ENCODE data around the gene C19orf25.

C19orf25 gene

DNA sequence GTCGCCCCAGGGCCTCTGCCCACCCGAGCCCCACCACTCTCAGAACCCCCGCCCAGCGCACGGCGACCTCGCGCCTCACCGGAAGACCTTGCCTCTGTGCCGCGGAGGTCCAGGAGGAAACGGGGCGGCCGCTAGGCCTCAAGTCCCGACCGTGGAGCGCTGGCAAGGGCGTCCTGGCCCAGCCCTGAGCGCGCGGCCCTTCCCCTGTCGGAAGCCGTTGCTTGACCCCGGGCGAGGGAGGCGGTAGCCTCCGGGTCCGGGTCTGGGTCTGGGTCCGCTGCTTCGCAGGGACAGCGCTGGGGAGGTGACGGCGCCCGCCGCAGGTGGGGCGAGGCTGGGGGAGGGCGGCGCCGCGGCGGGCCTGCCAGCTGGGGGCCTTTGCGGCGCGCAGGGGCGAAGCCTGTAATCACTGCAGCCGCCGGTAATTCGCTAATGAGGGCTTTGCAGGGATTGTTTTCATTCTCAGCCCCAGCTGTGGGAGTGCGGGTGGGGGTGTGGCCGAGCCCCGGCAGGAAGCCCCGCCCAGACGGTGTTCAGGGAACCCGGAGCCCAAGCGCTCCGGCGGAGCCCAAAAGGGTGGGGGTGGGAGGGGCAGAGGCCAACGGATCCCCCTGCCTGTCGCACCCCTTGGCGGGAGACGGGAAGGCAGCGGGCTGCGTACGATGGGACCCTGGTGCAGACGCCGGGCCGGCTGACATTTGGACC is 8.6 kb downstream of the C19orf25 start:
- TF ChIP-seq GATA2 (IDR thresholded peaks at IDR 0.05; ENCODE audit: low read depth, low read length), result no peak
- no peak for TF ChIP-seq GATA3 (IDR thresholded peaks at IDR 0.05; ENCODE audit: low read depth, low read length)

- TF ChIP-seq GATA2 (IDR thresholded peaks at IDR 0.05; ENCODE audit: low read depth, low read length) (no peak), GATA3 (IDR thresholded peaks at IDR 0.05; ENCODE audit: low read depth, low read length) (no peak)
Measured at GRCh38 chr19:1470055-1470304, 9.0 kb downstream of the C19orf25 start.

DNA sequence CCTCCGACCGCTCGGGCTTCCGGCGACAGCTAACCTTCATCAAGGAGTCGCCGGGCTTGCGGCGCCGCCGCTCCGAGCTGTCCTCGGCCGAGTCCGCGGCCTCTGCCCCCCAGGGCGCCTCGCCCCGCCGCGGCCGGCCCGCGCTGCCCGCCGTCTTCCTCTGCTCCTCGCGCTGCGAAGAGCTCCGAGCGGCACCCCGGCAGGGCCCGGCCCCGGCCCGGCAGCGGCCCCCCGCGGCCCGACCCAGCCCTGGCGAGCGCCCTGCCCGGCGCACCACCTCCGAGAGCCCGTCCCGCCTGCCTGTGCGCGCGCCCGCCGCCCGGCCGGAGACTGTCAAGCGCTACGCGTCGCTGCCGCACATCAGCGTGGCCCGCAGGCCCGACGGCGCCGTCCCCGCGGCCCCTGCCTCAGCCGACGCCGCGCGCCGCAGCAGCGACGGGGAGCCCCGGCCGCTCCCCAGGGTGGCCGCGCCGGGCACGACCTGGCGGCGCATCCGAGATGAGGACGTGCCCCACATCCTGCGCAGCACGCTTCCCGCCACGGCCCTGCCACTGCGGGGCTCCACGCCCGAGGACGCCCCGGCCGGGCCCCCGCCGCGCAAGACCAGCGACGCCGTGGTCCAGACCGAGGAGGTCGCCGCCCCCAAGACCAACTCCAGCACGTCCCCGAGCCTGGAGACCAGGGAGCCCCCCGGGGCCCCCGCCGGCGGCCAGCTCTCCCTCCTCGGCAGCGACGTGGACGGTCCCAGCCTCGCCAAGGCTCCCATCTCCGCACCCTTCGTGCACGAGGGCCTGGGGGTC is 9.6 kb downstream of the C19orf25 start:
- TF ChIP-seq GATA2 (IDR thresholded peaks at IDR 0.05; ENCODE audit: low read depth, low read length), result no peak
- no peak for TF ChIP-seq GATA3 (IDR thresholded peaks at IDR 0.05; ENCODE audit: low read depth, low read length)

- TF ChIP-seq GATA2 (IDR thresholded peaks at IDR 0.05; ENCODE audit: low read depth, low read length) (no peak), GATA3 (IDR thresholded peaks at IDR 0.05; ENCODE audit: low read depth, low read length) (no peak)
Measured at GRCh38 chr19:1468821-1469254, 10.2 kb downstream of the C19orf25 start.

GRCh38 chr19:1468274-1468820 is 10.7 kb downstream of the C19orf25 start:
- TF ChIP-seq GATA2 (IDR thresholded peaks at IDR 0.05; ENCODE audit: low read depth, low read length) (no peak), GATA3 (IDR thresholded peaks at IDR 0.05; ENCODE audit: low read depth, low read length) (no peak)

GRCh38 chr19:1467490-1468273 is 11.3 kb downstream of the C19orf25 start:
- TF ChIP-seq GATA3 (IDR thresholded peaks at IDR 0.05; ENCODE audit: low read depth, low read length) (no peak), GATA2 (IDR thresholded peaks at IDR 0.05; ENCODE audit: low read depth, low read length) (no peak)

DNA sequence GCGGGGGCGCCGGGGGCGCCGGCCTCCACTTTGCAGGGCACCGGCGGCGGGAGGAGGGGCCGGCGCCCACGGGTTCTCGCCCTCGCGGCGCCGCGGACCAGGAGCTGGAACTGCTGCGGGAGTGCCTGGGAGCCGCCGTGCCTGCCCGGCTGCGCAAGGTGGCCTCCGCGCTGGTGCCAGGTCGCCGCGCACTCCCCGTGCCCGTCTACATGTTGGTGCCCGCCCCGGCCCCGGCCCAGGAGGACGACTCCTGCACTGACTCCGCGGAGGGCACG is 11.9 kb downstream of the C19orf25 start:
- no peak for TF ChIP-seq GATA3 (IDR thresholded peaks at IDR 0.05; ENCODE audit: low read depth, low read length)
- TF ChIP-seq GATA2 (IDR thresholded peaks at IDR 0.05; ENCODE audit: low read depth, low read length), result no peak

DNA sequence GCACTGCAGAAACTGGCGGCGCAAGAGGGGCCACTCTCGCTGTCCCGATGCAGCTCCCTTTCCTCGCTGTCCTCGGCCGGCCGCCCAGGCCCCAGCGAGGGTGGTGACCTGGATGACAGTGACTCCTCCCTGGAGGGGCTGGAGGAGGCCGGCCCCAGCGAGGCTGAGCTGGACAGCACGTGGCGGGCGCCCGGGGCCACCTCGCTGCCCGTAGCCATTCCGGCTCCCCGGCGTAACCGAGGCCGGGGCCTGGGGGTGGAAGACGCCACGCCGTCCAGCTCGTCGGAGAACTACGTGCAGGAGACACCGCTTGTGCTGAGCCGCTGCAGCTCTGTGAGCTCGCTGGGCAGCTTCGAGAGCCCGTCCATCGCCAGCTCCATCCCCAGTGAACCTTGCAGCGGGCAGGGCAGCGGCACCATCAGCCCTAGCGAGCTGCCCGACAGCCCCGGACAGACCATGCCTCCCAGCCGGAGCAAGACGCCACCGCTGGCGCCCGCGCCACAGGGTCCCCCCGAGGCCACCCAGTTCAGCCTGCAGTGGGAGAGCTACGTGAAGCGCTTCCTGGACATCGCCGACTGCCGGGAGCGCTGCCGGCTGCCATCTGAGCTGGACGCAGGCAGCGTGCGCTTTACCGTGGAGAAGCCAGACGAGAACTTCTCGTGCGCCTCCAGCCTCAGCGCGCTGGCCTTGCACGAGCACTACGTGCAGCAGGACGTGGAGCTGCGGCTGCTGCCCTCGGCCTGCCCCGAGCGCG is 12.4 kb downstream of the C19orf25 start:
- TF ChIP-seq GATA2 (IDR thresholded peaks at IDR 0.05; ENCODE audit: low read depth, low read length) (no peak), GATA3 (IDR thresholded peaks at IDR 0.05; ENCODE audit: low read depth, low read length) (no peak)

DNA sequence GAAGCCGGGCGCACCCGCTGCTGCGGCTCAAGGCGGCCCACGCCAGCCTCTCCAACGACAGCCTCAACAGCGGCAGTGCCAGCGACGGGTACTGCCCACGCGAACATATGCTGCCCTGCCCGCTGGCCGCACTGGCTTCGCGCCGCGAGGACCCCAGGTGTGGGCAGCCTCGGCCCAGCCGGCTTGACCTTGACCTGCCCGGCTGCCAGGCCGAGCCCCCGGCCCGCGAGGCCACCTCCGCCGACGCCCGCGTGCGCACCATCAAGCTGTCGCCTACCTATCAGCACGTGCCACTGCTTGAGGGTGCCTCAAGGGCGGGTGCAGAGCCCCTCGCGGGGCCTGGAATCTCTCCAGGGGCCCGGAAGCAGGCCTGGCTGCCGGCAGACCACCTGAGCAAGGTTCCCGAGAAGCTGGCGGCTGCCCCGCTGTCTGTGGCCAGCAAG is 13.0 kb downstream of the C19orf25 start:
- TF ChIP-seq GATA2 (IDR thresholded peaks at IDR 0.05; ENCODE audit: low read depth, low read length) (no peak), GATA3 (IDR thresholded peaks at IDR 0.05; ENCODE audit: low read depth, low read length) (no peak)

DNA sequence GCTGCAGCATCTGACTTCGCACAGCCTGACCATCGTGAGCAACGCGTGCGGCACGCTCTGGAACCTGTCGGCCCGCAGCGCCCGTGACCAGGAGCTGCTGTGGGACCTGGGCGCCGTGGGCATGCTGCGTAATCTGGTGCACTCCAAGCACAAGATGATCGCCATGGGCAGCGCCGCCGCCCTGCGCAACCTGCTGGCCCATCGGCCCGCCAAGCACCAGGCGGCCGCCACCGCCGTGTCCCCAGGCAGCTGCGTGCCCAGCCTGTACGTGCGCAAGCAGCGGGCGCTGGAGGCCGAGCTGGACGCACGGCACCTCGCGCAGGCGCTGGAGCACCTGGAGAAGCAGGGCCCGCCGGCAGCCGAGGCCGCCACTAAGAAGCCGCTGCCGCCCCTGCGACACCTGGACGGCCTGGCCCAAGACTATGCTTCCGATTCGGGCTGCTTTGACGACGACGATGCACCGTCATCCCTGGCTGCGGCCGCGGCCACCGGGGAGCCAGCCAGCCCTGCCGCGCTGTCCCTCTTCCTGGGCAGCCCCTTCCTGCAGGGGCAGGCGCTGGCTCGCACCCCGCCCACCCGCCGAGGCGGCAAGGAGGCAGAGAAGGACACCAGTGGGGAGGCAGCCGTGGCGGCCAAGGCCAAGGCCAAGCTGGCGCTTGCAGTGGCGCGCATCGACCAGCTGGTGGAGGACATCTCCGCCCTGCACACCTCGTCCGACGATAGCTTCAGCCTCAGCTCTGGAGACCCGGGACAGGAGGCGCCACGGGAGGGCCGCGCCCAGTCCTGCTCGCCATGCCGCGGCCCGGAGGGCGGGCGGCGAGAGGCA is 13.6 kb downstream of the C19orf25 start:
- TF ChIP-seq GATA3 (IDR thresholded peaks at IDR 0.05; ENCODE audit: low read depth, low read length) (no peak), GATA2 (IDR thresholded peaks at IDR 0.05; ENCODE audit: low read depth, low read length) (no peak)

DNA sequence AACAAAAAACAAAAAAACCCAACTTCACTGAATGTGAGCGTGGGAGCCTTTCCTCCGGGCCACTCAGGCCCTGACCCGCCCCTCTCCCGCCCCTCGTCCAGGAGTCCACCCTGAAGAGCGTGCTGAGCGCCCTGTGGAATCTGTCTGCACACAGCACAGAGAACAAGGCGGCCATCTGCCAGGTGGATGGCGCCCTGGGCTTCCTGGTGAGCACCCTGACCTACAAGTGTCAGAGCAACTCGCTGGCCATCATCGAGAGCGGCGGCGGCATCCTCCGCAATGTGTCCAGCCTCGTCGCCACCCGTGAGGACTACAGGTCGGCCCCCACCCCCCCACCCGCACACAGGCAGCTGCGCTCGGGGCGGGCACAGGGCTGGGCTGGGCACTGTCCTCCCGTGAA is 17.2 kb downstream of the C19orf25 start:
- TF ChIP-seq GATA3 (IDR thresholded peaks at IDR 0.05; ENCODE audit: low read depth, low read length), result no peak
- TF ChIP-seq GATA2 (IDR thresholded peaks at IDR 0.05; ENCODE audit: low read depth, low read length), result no peak

DNA sequence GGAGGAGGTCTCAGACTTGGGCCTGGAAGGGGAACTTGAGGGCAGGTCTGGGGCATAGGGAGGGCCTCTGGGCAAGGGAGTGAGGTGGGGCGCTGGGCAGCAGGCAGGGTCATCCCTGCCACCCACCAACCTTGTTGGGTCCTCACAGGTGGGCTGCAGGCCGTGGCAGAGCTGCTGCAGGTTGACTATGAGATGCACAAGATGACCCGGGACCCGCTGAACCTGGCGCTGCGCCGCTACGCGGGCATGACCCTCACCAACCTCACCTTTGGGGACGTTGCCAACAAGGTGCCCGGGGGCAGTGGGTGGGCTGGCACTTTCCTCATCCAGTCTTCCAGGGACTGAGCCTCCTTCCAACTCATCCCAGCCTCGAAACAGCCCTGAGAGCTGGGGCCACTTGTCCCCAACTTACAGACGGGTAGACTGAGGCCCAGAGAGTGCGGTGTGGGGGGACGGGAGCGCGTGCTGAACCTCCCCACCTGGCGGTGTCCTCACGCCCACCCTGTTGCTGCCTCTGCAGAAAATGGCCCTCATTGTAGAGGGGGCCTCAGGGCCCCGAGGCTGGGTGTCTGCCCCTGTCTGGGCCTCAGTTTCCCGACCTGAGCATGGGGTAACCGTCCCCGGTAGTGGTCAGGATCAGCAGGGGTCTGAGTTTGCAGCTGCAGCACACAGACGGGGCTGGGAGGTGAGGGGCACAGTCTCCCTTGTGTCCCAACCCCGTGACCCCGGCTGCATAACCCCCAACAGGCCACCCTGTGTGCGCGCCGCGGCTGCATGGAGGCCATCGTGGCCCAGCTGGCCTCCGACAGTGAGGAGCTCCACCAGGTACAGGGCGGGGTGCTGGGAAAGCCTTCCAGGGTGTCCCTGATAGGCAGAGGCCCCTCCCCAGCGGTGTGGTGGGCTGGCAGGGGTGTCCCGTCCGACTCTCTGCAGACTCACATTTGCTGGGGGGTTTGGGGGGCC is 18.7 kb downstream of the C19orf25 start:
- TF ChIP-seq GATA3 (IDR thresholded peaks at IDR 0.05; ENCODE audit: low read depth, low read length) (no peak), GATA2 (IDR thresholded peaks at IDR 0.05; ENCODE audit: low read depth, low read length) (no peak)
